ENCODE results near the gene DPH3.

DPH3 gene

GRCh38 chr3:16294844-16295243, 30.1 kb upstream of the DPH3 start:
- no peak for FAIRE-seq
- no peak for DNase-seq (ENCODE audit: low spot score)

DNA sequence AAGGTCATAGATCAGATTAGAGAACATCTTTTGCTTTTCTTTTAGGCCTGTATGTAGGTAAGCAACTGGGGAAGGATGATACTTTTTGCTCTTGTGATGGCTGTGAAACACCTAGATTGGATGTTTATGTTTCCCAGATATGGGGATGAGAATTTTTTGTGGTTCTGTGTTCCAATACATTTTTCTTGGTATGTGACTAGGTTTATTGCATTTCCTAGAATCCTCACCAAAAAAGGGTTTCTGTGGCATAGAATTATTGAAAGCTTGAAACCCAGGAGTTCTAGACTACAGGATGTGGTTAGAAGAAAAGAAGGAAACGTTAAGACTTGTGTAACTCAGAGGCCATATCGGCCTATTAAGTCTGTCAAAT, 26.1 kb upstream of the DPH3 start:
- DNase-seq (ENCODE audit: low spot score) (no peak), FAIRE-seq (no peak)

DNA sequence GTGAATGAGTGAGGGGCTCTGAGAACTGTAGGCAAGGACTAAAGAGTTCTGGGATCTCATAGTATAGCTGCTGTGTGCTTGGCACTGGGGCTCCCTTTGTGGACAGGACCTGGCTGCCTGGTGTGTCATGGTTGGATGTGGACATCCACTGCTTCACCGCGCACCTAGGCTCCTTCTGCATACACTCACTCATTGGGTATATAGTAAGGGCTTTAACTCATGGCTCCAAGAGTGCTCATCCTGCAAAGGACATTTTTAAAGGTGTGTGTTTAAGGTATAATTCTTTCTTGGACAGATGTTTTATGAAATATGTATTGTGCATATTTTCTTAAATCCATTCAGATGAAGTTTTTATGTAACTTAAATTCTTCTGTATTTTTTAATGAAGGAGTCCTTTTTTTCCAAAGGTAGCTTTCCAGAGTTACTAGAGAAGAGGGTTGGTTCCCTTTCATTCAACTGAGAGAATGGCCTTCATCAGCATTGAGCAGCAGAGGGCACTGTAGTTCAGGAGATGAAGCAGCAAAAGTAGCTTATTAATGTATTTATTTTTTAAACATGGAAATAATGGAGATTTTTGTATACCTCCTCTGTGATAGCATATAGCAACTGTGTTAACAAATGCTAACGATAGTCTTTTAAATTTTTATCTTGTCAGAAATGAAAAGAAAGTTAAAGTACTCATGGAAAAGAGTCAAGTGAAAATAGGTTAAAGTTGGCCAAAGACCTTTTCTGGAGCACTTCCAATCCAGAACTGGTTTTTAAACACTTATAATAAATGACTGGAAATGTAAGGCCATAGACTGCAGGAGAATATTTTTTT, 25.5 kb upstream of the DPH3 start:
- peak; percentile 40 for DNase-seq (ENCODE audit: low spot score)
- no peak for FAIRE-seq

- no peak for FAIRE-seq
Observed at GRCh38 chr3:16289144-16289889, 24.6 kb upstream of the DPH3 start.

GRCh38 chr3:16288664-16289063, 23.9 kb upstream of the DPH3 start:
- FAIRE-seq: no peak
- DNase-seq (ENCODE audit: low spot score): no peak

More at GRCh38 chr3:16289144-16289889, 24.6 kb upstream of the DPH3 start:
- DNase-seq (ENCODE audit: low spot score): no peak

GRCh38 chr3:16286751-16287543, 22.2 kb upstream of the DPH3 start:
- DNase-seq (ENCODE audit: low spot score) (no peak), FAIRE-seq (no peak)

DNA sequence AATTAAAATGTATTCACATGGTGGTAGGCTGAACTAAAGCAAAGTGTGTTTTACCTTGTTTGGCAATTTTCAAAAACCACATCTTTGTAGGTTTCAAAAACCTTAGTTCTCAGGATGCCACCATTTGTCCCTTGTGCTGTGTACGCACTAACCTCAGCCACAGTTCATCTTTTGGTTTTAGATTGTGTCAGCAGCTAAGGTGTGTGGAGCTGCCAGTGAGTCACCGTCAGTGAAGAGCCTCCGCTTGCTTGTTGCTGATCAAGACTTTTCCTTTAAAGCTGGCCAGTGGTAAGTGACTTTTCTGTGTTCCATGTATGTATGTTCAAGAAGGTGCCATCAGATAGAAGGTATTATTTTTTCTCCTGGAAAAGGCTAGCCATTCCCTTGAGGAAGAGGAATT, 21.4 kb upstream of the DPH3 start:
- DNase-seq (ENCODE audit: low spot score): no peak
- FAIRE-seq: no peak

- DNase-seq (ENCODE audit: low spot score) (no peak), FAIRE-seq (no peak)
Observed at GRCh38 chr3:16284633-16285032, 19.9 kb upstream of the DPH3 start.

DNA sequence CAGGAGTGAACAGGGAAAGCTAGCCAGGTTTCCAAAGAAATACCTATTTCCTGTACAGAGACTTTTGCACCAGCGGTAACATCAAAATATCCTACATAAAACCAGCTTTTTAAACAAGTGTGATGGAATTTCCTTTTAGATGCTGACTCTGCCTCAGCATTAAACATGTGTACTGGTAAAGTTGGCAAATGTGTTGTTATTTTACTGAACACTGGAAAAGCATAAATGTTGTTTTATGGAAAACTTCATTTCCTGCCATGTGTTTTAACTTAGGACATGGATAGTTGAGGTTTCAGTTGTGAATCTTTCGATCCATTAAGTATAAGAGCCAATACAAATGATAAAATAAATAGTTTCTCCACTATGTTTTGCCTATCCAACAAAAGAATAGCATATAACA, 15.9 kb upstream of the DPH3 start:
- no peak for FAIRE-seq
- no peak for DNase-seq (ENCODE audit: low spot score)

DNA sequence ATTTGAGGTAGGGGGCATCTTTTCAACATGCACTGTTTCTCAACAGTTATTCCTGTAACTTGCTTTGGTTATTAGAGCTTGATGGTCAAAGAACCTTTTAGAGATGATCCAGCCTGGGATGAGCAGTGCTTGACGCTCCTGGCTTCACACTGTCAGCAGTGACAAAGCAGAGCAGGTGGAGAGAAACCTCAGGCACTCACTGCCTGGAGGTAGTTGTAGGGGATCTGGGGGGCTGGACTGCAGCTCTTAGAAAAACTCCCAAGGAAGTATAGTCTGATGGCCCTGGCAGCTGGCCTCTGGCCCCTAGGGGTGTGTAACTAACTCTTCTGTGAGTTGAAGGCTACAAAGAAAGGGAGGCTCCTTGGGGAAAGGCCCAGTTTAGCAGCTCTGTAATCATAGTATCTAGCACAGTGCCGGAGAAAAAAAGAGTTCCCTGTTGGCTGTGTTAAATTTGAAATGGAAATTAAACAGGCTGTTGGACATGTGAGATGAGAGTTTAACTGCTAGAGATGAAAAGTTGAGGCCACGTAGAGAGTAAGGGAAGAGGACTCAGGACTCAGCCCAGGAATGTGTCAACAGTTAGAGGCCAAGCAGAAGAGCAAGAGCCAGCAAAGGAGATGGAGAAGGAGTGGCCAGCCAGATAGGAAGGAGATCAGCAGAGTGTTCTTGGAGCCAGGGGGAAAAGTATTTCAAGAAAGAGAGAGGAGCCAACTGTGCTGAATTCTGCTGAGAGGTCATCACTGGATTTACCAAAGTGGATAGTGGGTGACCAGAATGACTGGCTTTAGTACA, 14.5 kb upstream of the DPH3 start:
- DNase-seq (ENCODE audit: low spot score) (no peak), FAIRE-seq (no peak)

DNA sequence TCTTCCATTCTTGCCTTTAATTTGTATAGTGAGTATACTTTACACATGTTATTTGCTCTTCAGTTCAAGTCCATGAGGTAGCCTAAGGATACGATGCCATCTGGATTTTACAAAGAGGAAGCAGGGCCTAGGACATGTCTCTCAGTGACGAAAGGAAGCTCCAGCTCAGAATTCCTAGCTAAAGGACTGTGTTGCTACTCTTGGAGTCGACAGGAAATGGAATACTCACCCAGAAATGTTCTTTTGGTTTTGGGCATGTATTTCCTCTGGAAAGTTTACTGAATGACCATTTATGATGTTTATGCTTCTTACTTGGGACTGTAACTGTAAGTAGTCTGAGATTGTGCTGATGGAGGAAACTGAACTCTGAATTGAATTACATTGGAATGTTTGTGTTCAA, 12.7 kb upstream of the DPH3 start:
- DNase-seq (ENCODE audit: low spot score): no peak
- FAIRE-seq: no peak

DNA sequence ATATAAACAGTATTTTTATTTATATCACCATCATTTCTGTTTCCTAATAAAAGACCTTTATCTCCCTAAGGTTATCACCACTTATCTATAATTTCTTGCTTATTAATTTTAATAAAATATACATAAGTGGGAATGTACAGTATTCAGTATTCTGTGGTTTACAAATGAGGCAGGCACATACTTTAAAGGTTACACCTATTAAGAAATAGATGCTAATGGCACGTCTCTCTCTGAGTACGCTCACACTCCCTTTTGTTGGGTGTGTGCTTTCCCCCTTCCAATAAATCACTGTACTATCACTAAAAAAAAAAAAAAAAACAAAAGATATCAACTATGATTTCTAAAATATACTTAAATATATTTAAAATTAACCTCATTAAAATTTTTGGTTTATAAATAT, 9.1 kb upstream of the DPH3 start:
- FAIRE-seq (no peak), DNase-seq (ENCODE audit: low spot score) (no peak)

DNA sequence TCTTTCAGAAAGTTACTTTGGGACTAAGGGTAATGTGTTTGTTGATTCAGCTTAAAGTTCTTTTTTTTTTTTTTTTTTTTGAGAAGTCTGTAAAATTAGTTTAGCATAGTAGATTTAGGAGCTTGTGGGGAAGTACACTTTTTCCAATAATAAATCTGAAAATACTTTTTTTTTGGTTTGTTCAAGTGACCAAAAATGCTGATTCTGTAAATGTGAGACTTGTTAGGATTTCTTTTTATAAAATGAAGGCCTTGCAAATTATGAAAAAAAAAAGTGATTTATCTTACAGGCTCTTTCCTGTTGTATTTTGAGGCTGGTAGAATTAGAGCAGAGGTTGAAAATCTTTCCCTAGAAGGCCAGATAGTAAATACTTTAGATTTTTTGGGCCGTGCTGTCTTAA, 7.8 kb upstream of the DPH3 start:
- no peak for DNase-seq (ENCODE audit: low spot score)
- FAIRE-seq: no peak

DNA sequence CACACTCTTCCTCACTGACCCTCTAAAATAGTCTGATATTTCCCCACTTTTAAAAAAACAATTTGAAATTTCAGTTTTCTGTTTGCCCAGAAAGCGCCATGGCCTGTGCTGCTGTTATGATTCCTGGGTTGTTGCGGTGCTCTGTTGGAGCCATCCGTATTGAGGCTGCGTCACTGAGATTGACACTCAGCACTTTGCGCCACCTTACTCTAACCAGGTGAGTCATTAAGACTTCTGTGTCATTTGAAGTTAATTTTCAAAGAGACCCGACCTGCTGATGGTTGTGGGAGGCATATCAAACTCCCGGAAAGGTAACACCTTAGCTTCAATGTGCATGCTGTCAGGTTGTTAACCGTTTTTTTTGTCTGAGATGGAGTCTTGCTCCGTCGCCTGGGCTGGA, 6.1 kb upstream of the DPH3 start:
- DNase-seq (ENCODE audit: low spot score) (no peak), FAIRE-seq (no peak)

- no peak for FAIRE-seq
- no peak for DNase-seq (ENCODE audit: low spot score)
Observed at GRCh38 chr3:16266714-16267113, 2.0 kb upstream of the DPH3 start.

- FAIRE-seq (no peak), DNase-seq (ENCODE audit: low spot score) (no peak)
Observed at GRCh38 chr3:16265455-16265786, 678 bp upstream of the DPH3 start.

- DNase-seq (ENCODE audit: low spot score) (no peak), FAIRE-seq (no peak)
Observed at GRCh38 chr3:16264174-16264707, 502 bp downstream of the DPH3 start.

- no peak for DNase-seq (ENCODE audit: low spot score)
- no peak for FAIRE-seq
Observed at GRCh38 chr3:16262174-16262573, 2.6 kb downstream of the DPH3 start.

GRCh38 chr3:16260046-16260445, 4.7 kb downstream of the DPH3 start:
- DNase-seq (ENCODE audit: low spot score) (no peak), FAIRE-seq (no peak)

DNA sequence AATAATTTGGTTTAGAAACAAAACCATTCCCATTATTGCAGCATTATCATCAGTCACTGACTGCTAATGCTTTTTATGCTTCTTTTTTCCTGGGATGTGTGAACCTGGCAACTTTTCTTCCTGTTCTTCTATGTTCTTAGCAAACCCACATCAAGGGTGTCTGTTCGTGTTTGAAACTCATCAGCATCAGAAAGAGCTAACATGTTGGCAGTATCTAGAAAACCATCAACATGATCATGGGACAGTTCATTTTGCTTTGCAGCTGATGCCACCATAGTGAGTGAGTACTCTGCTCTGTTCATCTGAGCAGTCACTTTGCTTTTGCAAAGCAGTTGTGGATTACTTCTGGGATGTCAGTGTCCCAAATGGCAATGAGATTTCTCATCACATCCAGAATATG, 5.9 kb downstream of the DPH3 start:
- no peak for DNase-seq (ENCODE audit: low spot score)
- no peak for FAIRE-seq

GRCh38 chr3:16258177-16258576, 6.6 kb downstream of the DPH3 start:
- DNase-seq (ENCODE audit: low spot score) (no peak), FAIRE-seq (no peak)
